ENCODE data around the gene KCMF1. TPM values are rescaled to one million over a fixed set of nuclear protein-coding genes. Genes with fewer than 3 reads are reported as not detected.

KCMF1 gene
- total RNA-seq (2022; extraction: Qiagen RNA extraction): 117 to 131 TPM (median 124 TPM) in 5 replicates

DNA sequence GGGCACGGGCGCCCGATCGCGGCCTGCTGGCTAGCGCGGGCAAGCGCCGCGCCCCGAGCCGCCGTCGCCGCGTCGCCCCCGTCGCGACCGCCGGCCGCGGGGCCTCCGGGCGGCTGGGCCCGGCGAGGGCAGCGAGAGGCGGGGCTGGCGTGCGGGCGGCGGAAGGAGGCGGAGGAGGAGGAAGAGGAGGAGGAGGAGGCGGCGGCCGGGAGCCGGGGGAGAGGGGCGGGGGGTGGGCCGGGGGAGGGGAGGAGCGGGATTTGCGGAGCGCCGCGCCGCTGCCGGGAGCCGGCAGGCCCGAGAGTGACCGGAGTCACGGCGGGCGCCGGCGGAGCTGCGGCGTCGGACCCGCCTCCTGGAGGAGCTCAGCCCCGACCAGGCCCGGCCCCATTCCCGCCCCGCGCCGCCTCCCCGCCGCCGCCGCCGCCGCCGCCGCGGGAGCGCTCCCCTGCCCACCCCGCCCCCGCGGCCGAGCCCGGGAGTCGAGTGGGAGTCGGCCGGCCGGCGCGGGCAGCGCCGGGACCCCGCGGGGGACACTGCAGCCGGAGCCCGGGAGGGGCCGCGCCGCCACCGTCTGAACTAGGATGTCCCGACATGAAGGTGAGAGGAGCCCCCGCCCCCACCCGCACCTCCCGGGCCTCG is at the start of gene KCMF1:
Gene KCMF1, plus strand, starts transcription at position 294 of the 642 bp plus-strand sequence. Its CDS starts 291 bp downstream, at position 585.

Other genes starting within 250 kb of the KCMF1 start
- gene TRABD2A, start 90.1 kb upstream of the KCMF1 start, total RNA-seq (2022; extraction: Qiagen RNA extraction): 10.5 to 15.5 TPM (median 13.2 TPM) in 5 replicates
- 9,812 to 11,029 TPM (median 10,369 TPM) in 5 replicates for gene TMSB10, start 65.5 kb upstream of the KCMF1 start, total RNA-seq (2022; extraction: Qiagen RNA extraction)
- 8.3 to 12.0 TPM (median 10.7 TPM) in 5 replicates for gene TCF7L1, start 162.2 kb downstream of the KCMF1 start, total RNA-seq (2022; extraction: Qiagen RNA extraction)